Measurements from ENCODE around the gene HAAO. TPM values are rescaled to one million over a fixed set of nuclear protein-coding genes. Genes with fewer than 3 reads are reported as not detected.

Gene HAAO
- total RNA-seq, 4 donors from 2014 or later, result 1.9 to 29.4 (median 4.0) TPM; not detected in 1

DNA sequence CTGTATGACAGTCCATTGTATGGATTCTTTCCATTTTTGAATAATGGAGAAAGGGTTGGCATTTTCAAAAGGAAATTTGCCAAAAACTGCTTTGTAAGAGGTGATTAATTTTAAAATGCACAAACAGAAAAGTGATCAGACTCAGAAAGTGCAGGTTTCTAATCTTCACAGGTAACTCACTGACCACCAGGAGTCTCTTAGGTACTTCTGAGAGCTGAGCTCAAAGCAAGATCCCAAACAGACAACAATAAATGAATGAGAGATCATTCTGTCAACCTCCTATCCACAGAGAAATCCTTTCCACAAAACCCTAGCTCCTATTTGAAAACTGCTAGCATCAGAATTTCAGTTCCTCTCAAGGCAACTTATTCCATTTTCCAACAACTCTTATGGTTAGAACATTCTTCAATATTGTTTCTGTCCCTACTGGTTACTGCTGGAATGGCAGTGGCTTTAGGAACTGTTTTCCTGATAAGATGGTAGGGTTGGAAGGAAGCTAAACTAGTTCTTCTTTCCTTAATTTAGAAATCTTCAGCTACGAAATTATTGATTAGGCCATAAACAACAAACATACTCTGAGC, 20.6 kb upstream of the HAAO start:
- intact Hi-C loops (cut with DNase I; ENCODE audit: low total_unique reads) (no loop called here), in situ Hi-C loops (cut with MboI; ENCODE audit: low pct_ligation_motif_present in 1 of 4, low pct_unique_long_range_greater_than_20kb in 1 of 4, low sequenced_read_pairs in 3 of 4) (no loop called here)
- no peaks in the 10 kb centered on the region for H3K27me3 ChIP-seq
- H3K9me3 ChIP-seq, result no peaks in the 10 kb centered on the region
- H3K4me3 ChIP-seq, result no peak overlapping the region
- no peak for TF ChIP-seq EP300 (IDR thresholded peaks at IDR 0.05; ENCODE audit: low read depth)
- TF ChIP-seq, protein P1, sequence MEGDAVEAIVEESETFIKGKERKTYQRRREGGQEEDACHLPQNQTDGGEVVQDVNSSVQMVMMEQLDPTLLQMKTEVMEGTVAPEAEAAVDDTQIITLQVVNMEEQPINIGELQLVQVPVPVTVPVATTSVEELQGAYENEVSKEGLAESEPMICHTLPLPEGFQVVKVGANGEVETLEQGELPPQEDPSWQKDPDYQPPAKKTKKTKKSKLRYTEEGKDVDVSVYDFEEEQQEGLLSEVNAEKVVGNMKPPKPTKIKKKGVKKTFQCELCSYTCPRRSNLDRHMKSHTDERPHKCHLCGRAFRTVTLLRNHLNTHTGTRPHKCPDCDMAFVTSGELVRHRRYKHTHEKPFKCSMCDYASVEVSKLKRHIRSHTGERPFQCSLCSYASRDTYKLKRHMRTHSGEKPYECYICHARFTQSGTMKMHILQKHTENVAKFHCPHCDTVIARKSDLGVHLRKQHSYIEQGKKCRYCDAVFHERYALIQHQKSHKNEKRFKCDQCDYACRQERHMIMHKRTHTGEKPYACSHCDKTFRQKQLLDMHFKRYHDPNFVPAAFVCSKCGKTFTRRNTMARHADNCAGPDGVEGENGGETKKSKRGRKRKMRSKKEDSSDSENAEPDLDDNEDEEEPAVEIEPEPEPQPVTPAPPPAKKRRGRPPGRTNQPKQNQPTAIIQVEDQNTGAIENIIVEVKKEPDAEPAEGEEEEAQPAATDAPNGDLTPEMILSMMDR (IDR thresholded peaks at IDR 0.05), result peak; percentile 55 to 71 (median 69)
- peak overlapping the region in 1 of 4 donors; percentile 9 for H3K27ac ChIP-seq
- no peaks in the 10 kb centered on the region for H3K36me3 ChIP-seq
- WGBS, 2 donors (ENCODE audit: low coverage in 1 of 2), result 40 to 57% methylated on average over 1 of the region's 1 CpG
- no peak for DNase-seq
- peaks cover 4 to 12% (median 6%) of the 10 kb centered on the region in 4 donors for H3K4me1 ChIP-seq

DNA sequence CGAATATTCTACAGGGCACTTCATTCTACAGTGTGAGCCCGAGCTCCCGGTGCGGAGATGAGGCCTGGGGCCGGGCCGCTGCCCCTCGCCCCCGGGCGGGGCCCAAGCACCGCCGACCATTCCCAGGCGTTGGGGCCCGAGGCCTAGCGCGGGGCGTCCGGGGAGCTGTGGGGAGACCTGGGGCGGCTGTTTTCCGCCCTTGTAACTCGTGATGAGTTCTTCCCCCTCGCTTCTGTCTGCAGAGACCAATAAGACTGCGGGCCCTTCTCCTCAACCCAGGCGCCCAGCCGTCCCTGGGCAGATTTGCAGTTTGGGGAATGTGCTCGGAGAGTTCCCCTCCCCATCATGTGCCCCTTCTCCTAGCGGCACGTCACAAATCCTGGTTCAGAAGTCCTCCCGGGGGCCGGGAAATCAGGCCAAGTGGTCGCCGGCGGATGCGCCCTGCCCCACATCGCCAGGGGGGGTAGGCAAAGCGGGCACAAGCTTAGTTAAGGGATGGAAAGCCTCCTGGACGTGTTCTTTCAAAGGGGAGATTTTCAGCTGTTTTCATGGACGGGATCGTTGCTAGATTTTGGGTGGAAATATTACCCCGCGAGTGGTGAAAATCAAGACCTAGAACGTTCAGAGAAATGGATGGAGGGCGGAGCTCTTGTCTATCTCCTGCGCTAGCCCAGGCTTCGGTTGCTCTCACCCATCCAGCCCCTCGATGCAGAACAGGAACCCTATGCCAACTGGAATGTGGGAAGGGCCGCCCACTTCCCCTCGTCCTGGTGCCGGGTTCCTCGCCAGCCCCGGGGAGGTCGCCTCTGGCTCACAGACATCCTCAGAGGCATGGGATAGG, 18.8 kb upstream of the HAAO start:
- no peaks in the 10 kb centered on the region for H3K36me3 ChIP-seq
- peak overlapping the region; percentile 97 to 100 (median 98) for H3K27ac ChIP-seq
- H3K4me3 ChIP-seq, result peak overlapping the region; percentile 30 to 64 (median 58)
- 36% methylated on average over 51 of the region's 51 CpGs; no CpG with 5 or more reads in 1 of the 2 donors for WGBS, 2 donors (ENCODE audit: low coverage in 1 of 2)
- intact Hi-C loops (cut with DNase I; ENCODE audit: low total_unique reads) (no loop called here), in situ Hi-C loops (cut with MboI; ENCODE audit: low pct_ligation_motif_present in 1 of 4, low pct_unique_long_range_greater_than_20kb in 1 of 4, low sequenced_read_pairs in 3 of 4) (no loop called here)
- H3K4me1 ChIP-seq, result peaks cover 4 to 12% (median 6%) of the 10 kb centered on the region in 4 donors
- H3K9me3 ChIP-seq, result no peaks in the 10 kb centered on the region
- DNase-seq, result peak; percentile 45
- TF ChIP-seq, protein P1 (IDR thresholded peaks at IDR 0.05), result peak in 1 of 5 experiments; percentile 9
- TF ChIP-seq POLR2A (IDR thresholded peaks at IDR 0.05), result no peak
- peak in 2 of 3 donors; percentile 22 to 39 for TF ChIP-seq POLR2AphosphoS5 (IDR thresholded peaks at IDR 0.05)
- no peak for TF ChIP-seq EP300 (IDR thresholded peaks at IDR 0.05; ENCODE audit: low read depth)
- no peaks in the 10 kb centered on the region for H3K27me3 ChIP-seq

- peak; percentile 95 for DNase-seq
- Histone ChIP-seq H3K27me3 (no peaks in the 10 kb centered on the region), H3K4me3 (peak overlapping the region; percentile 33 to 64 (median 58)), H3K9me3 (no peaks in the 10 kb centered on the region), H3K36me3 (no peaks in the 10 kb centered on the region), H3K4me1 (peaks cover 4 to 12% (median 6%) of the 10 kb centered on the region in 4 donors), H3K27ac (peak overlapping the region; percentile 97 to 100 (median 98))
- 4% methylated on average over 61 of the region's 83 CpGs; no CpG with 5 or more reads in 1 of the 2 donors for WGBS, 2 donors (ENCODE audit: low coverage in 1 of 2)
- intact Hi-C loops (cut with DNase I; ENCODE audit: low total_unique reads) (no loop called here), in situ Hi-C loops (cut with MboI; ENCODE audit: low pct_ligation_motif_present in 1 of 4, low pct_unique_long_range_greater_than_20kb in 1 of 4, low sequenced_read_pairs in 3 of 4) (no loop called here)
- TF ChIP-seq, protein P1 (IDR thresholded peaks at IDR 0.05), result no peak
- TF ChIP-seq POLR2AphosphoS5 (IDR thresholded peaks at IDR 0.05) (peak; percentile 56 to 83 (median 83)), POLR2A (IDR thresholded peaks at IDR 0.05) (peak; percentile 85)
Observed at GRCh38 chr2:42810121-42810970, 18.0 kb upstream of the HAAO start.

- peaks cover 4 to 12% (median 6%) of the 10 kb centered on the region in 4 donors for H3K4me1 ChIP-seq
- 0% methylated on average over 12 of the region's 35 CpGs; no CpG with 5 or more reads in 1 of the 2 donors for WGBS, 2 donors (ENCODE audit: low coverage in 1 of 2)
- H3K27ac ChIP-seq, result peak overlapping the region; percentile 97 to 100 (median 98)
- no peaks in the 10 kb centered on the region for H3K9me3 ChIP-seq
- in situ Hi-C loops (cut with MboI; ENCODE audit: low pct_ligation_motif_present in 1 of 4, low pct_unique_long_range_greater_than_20kb in 1 of 4, low sequenced_read_pairs in 3 of 4) (no loop called here), intact Hi-C loops (cut with DNase I; ENCODE audit: low total_unique reads) (no loop called here)
- no peaks in the 10 kb centered on the region for H3K36me3 ChIP-seq
- no peaks in the 10 kb centered on the region for H3K27me3 ChIP-seq
- DNase-seq, result peak; percentile 86
- TF ChIP-seq POLR2AphosphoS5 (IDR thresholded peaks at IDR 0.05), result no peak
- TF ChIP-seq, protein P1 (IDR thresholded peaks at IDR 0.05), result peak in 2 of 5 experiments; percentile 20 to 28
- H3K4me3 ChIP-seq, result peak overlapping the region; percentile 11 to 64 (median 58)
Observed at GRCh38 chr2:42809819-42810120, 17.4 kb upstream of the HAAO start.

All from transverse colon (tissue), 4 donors.